Measurements from ENCODE around the gene CYP2D6.

Gene CYP2D6

DNA sequence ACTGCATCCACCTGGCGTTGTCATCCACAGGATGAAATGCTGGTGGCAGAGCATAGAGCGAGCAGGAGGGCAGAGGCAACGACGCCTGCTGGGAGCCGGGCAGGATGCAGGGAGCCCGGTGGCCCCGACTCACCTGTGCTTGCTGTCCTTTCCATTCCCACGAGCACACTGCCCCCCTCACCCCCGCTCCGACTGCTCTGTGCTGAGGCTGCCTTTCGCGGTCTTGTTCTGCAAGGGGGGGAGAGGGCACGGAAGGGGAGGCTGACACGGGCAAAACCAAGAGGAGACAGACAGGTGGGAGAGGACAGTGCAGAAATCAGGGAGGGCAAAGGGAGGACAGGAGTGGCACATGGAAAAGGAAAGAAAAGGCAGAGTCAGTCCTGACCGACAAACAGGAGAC is 37.9 kb upstream of the CYP2D6 start:
- in situ Hi-C loops (cut with HindIII; ENCODE audit: low sequenced_read_pairs), result no loop called here
- TF ChIP-seq, protein P1, sequence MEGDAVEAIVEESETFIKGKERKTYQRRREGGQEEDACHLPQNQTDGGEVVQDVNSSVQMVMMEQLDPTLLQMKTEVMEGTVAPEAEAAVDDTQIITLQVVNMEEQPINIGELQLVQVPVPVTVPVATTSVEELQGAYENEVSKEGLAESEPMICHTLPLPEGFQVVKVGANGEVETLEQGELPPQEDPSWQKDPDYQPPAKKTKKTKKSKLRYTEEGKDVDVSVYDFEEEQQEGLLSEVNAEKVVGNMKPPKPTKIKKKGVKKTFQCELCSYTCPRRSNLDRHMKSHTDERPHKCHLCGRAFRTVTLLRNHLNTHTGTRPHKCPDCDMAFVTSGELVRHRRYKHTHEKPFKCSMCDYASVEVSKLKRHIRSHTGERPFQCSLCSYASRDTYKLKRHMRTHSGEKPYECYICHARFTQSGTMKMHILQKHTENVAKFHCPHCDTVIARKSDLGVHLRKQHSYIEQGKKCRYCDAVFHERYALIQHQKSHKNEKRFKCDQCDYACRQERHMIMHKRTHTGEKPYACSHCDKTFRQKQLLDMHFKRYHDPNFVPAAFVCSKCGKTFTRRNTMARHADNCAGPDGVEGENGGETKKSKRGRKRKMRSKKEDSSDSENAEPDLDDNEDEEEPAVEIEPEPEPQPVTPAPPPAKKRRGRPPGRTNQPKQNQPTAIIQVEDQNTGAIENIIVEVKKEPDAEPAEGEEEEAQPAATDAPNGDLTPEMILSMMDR (IDR thresholded peaks at IDR 0.05; ENCODE audit: low read depth, low read length, missing control alignments), result no peak
- no peak overlapping the region for H3K4me3 ChIP-seq (ENCODE audit: low read depth, low read length)
- DNase-seq (ENCODE audit: low read depth), result no peak

- no peak overlapping the region for H3K4me3 ChIP-seq (ENCODE audit: low read depth, low read length)
- no peak for DNase-seq (ENCODE audit: low read depth)
- in situ Hi-C loops (cut with HindIII; ENCODE audit: low sequenced_read_pairs), result no loop called here
- TF ChIP-seq, protein P1 (IDR thresholded peaks at IDR 0.05; ENCODE audit: low read depth, low read length, missing control alignments), result no peak
Measured at GRCh38 chr22:42167066-42167465, 36.5 kb upstream of the CYP2D6 start.

GRCh38 chr22:42164901-42165300 is 34.3 kb upstream of the CYP2D6 start:
- no peak overlapping the region for H3K4me3 ChIP-seq (ENCODE audit: low read depth, low read length)
- TF ChIP-seq, protein P1 (IDR thresholded peaks at IDR 0.05; ENCODE audit: low read depth, low read length, missing control alignments), result no peak
- in situ Hi-C loops (cut with HindIII; ENCODE audit: low sequenced_read_pairs), result no loop called here
- DNase-seq (ENCODE audit: low read depth), result no peak

- no peak overlapping the region for H3K4me3 ChIP-seq (ENCODE audit: low read depth, low read length)
- TF ChIP-seq, protein P1 (IDR thresholded peaks at IDR 0.05; ENCODE audit: low read depth, low read length, missing control alignments), result no peak
- in situ Hi-C loops (cut with HindIII; ENCODE audit: low sequenced_read_pairs), result no loop called here
- no peak for DNase-seq (ENCODE audit: low read depth)
Measured at GRCh38 chr22:42163515-42163914, 32.9 kb upstream of the CYP2D6 start.

DNA sequence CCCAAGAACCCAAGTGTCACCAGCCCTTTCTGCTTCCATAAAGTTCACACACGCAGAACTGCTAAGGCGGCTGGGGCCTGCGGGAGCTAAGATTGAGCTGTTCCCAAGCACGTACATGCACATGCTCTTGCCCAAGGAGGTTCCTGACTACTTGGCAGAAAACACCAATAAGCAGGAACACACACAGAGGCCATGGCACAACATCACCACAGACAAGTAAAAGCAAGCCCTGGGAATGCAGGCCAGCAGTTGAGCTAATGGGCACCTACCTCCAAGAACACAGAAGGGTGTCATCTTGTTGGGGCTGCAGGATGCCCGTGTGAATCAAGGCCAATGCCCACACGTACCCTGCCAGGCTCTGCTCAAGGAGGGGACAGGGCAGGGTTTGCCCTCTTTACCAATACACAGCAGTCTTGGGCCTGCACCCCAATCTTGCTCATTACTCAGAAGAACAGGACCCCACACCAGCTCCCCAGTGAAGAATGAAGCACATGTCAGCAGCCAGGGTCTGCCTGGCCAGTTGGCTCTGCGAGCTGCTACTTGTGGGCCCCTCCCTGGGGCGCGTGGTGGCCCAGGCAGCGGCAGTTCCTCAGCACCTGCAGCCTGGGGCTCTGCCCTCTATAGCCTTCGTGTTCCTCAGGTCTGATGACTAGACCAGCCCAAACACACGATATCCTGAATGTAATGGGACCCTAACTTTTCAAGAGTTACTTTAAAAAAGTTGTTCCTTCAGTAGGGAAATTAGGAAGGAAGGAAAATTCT is 32.3 kb upstream of the CYP2D6 start:
- TF ChIP-seq, protein P1 (IDR thresholded peaks at IDR 0.05; ENCODE audit: low read depth, low read length, missing control alignments), result no peak
- no peak for DNase-seq (ENCODE audit: low read depth)
- in situ Hi-C loops (cut with HindIII; ENCODE audit: low sequenced_read_pairs), result no loop called here
- H3K4me3 ChIP-seq (ENCODE audit: low read depth, low read length), result no peak overlapping the region

DNA sequence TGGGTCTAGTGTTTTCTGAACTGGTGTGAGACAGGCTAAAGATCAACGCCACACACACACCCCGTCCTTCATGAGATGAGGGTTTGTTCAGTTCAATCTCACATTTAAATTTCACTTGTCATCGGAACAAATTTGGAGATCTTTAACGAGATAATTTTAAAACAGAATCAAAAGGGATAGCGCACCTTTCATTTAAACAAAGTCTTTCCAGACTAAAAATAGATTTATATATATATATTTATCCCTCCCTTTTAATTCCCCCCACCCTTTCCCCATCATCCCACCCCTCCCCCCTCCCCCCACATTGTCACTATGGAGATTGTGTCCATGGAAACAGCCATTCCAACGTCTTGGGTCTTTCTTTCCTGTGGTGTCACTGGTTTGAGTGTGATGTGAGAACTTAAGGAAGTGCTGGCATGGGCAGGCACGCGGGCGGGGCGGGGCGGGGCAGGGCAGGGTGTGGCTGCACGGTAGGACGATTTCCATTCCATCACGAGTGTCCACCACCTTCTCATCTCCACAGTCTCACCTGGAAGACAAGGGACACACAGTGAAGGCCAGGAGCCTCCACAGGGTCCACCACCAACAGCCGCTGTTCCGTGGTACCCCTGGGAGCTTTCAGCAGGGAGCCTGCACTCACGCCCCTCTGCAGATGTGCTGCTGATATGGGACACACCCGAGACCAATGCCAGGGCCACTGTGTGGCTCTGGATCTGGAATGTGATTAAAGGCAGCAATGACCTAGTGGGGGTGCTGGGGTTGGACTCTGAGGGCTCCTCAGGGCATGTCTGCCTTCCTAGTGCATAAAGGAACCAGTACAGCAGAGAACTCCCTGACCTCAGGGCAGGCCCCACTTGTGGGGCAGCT is 30.5 kb upstream of the CYP2D6 start:
- no peak for DNase-seq (ENCODE audit: low read depth)
- in situ Hi-C loops (cut with HindIII; ENCODE audit: low sequenced_read_pairs), result no loop called here
- H3K4me3 ChIP-seq (ENCODE audit: low read depth, low read length), result no peak overlapping the region
- TF ChIP-seq, protein P1 (IDR thresholded peaks at IDR 0.05; ENCODE audit: low read depth, low read length, missing control alignments), result no peak

All from astrocyte of the cerebellum (primary cell).